Measurements from ENCODE around the gene TAF5.
"Not testable (repeated sequence)": the region's sequence is repeated elsewhere in the genome, so short reads cannot be mapped to it uniquely, and the experiment has no call there.

The TAF5 gene

DNA sequence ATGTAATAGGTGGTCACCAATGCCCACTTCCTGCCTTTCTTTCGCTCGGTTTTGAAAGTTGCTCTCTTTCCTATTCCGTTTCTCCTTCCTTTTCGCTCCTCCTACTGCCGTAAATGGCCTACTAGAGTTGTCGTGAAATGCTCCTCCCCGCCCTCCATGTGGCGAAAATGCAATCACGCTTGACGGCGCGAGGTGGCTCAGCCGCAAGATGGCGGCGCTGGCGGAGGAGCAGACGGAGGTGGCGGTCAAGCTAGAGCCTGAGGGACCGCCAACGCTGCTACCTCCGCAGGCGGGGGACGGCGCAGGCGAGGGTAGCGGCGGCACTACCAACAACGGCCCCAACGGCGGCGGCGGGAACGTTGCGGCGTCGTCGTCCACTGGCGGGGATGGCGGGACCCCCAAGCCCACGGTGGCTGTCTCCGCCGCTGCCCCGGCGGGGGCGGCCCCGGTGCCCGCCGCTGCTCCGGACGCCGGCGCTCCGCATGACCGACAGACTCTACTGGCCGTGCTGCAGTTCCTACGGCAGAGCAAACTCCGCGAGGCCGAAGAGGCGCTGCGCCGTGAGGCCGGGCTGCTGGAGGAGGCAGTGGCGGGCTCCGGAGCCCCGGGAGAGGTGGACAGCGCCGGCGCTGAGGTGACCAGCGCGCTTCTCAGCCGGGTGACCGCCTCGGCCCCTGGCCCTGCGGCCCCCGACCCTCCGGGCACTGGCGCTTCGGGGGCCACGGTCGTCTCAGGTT, at the start of gene TAF5:
Gene TAF5 (plus strand): TSS at position 195 of the 737 bp plus-strand sequence. CDS start 14 bp downstream, at position 209.
- H3K27me3 ChIP-seq (ENCODE audit: control insufficient read depth in 1 of 2, insufficient read depth in 2 of 2, low read length in 2 of 2): no peaks in the 10 kb centered on the region
- no peaks in the 10 kb centered on the region for H3K36me3 ChIP-seq (ENCODE audit: control insufficient read depth in 2 of 2, insufficient read depth in 2 of 2, low read length in 2 of 2)
- H3K4me3 ChIP-seq (ENCODE audit: low read length in 2 of 2): peak within 1 kb of the TSS; percentile 54 to 87
- H3K27ac ChIP-seq (ENCODE audit: low read length): peak within 1 kb of the TSS; percentile 55
- H3K9me3 ChIP-seq (ENCODE audit: control insufficient read depth in 2 of 2, low read length in 2 of 2): no peaks in the 10 kb centered on the region
- H3K4me1 ChIP-seq (ENCODE audit: control insufficient read depth, insufficient read depth, low read length): peaks cover 7% of the 10 kb centered on the region
- peak within 1 kb of the TSS; percentile 72 to 78 for H3K9ac ChIP-seq (ENCODE audit: low read length in 2 of 2)

DNA sequence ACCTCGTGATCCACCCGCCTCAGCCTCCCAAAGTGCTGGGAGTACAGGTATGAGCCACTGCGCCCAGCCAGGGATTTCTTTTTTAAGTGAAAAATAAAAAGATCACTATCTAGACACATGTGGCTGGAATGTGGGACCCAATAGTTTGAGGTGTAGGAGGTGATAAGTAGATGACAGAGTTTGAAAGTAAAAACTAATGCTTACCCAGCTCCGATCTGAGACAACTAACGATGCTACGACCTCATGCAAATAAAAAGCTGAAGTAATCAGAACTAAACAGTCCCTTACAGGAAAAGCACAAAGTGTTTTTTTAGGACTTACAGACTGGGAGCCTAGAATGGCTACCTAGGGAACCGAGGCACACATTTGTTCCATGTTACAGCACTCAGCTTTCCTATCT, 39.9 kb upstream of the TAF5 start:
- Histone ChIP-seq H3K36me3 (ENCODE audit: control insufficient read depth in 2 of 2, insufficient read depth in 2 of 2, low read length in 2 of 2) (peaks cover 5 to 17% of the 10 kb centered on the region in 2 donors), H3K4me3 (ENCODE audit: low read length in 2 of 2) (no peak overlapping the region), H3K27ac (ENCODE audit: low read length) (no peak overlapping the region), H3K9ac (ENCODE audit: low read length in 2 of 2) (no peak overlapping the region), H3K9me3 (ENCODE audit: control insufficient read depth in 2 of 2, low read length in 2 of 2) (no peaks in the 10 kb centered on the region), H3K4me1 (ENCODE audit: control insufficient read depth, insufficient read depth, low read length) (no peaks in the 10 kb centered on the region), H3K27me3 (ENCODE audit: control insufficient read depth in 1 of 2, insufficient read depth in 2 of 2, low read length in 2 of 2) (no peaks in the 10 kb centered on the region)

DNA sequence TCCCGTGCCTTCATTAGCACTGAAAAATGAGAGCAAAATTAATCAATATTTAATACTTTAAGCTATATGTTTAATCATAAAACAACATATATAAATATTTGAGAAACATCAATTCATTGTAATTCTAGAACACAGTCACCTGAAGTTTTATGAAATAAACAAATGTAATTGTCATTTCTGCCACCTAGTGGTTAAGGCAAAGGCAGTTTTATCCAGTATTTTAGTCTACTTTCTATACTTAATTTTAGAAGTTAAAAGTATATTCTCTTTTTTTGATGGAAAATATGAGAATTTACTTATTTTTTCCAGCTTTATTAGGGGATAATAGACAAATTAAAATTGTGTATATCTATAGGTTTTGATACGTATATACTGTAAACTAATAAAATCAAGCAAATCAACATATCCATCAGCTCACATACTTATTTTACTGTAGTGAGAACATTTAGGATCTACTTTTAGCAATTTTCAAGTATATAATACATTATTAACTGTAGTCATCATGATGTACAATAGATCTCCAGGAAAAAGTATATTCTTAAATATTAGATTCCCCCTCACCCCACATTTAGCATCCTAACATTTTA, 33.7 kb upstream of the TAF5 start:
- H3K9ac ChIP-seq (ENCODE audit: low read length in 2 of 2): no peak overlapping the region
- no peaks in the 10 kb centered on the region for H3K9me3 ChIP-seq (ENCODE audit: control insufficient read depth in 2 of 2, low read length in 2 of 2)
- H3K36me3 ChIP-seq (ENCODE audit: control insufficient read depth in 2 of 2, insufficient read depth in 2 of 2, low read length in 2 of 2): peaks cover 3 to 8% of the 10 kb centered on the region in 2 donors
- H3K27me3 ChIP-seq (ENCODE audit: control insufficient read depth in 1 of 2, insufficient read depth in 2 of 2, low read length in 2 of 2): no peaks in the 10 kb centered on the region
- no peak overlapping the region for H3K4me3 ChIP-seq (ENCODE audit: low read length in 2 of 2)
- no peak overlapping the region for H3K27ac ChIP-seq (ENCODE audit: low read length)
- H3K4me1 ChIP-seq (ENCODE audit: control insufficient read depth, insufficient read depth, low read length): no peaks in the 10 kb centered on the region

DNA sequence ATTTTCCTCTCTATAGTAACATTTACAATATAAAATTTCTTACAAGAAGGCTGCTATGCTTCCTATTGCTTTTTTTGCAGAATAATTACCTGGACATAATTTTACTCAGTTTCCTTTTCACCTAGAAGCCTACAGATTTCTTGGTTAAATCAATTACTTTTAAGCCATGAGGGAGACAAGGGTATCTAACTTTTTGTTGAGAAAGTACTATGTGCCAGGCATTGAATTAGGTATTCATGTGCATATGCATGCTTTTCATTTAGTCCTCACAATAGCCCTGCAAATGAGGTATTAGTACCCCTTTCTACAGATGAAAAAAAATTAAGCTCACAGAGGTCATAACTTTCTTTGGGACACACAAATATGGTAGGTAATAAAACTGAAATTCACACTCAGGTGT, 33.2 kb upstream of the TAF5 start:
- no peaks in the 10 kb centered on the region for H3K9me3 ChIP-seq (ENCODE audit: control insufficient read depth in 2 of 2, low read length in 2 of 2)
- no peak overlapping the region for H3K9ac ChIP-seq (ENCODE audit: low read length in 2 of 2)
- H3K27me3 ChIP-seq (ENCODE audit: control insufficient read depth in 1 of 2, insufficient read depth in 2 of 2, low read length in 2 of 2): no peaks in the 10 kb centered on the region
- no peaks in the 10 kb centered on the region for H3K4me1 ChIP-seq (ENCODE audit: control insufficient read depth, insufficient read depth, low read length)
- H3K27ac ChIP-seq (ENCODE audit: low read length): no peak overlapping the region
- H3K36me3 ChIP-seq (ENCODE audit: control insufficient read depth in 2 of 2, insufficient read depth in 2 of 2, low read length in 2 of 2): peaks cover 3 to 11% of the 10 kb centered on the region in 2 donors
- no peak overlapping the region for H3K4me3 ChIP-seq (ENCODE audit: low read length in 2 of 2)

DNA sequence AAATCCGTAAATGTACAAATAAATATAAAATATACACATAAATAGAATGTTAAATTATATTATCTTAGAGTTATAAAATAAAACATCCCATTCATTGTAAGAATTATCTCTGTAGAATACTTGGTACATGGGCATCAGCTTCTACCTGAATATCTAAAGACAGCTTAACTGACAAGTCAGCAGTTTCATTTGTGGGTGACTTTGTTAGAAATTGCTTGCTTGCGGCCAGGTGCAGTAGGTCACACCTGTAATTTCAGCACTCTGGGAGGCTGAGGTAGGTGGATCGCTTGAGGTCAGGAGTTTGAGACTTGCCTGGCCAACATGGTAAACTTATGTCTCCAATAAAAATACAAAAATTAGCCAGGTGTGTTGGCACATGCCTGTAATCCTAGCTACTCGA, 31.4 kb upstream of the TAF5 start:
- H3K36me3 ChIP-seq (ENCODE audit: control insufficient read depth in 2 of 2, insufficient read depth in 2 of 2, low read length in 2 of 2): peaks cover 3 to 9% of the 10 kb centered on the region in 2 donors

GRCh38 chr10:103350175-103350516, 17.6 kb upstream of the TAF5 start:
- Histone ChIP-seq H3K27me3 (ENCODE audit: control insufficient read depth in 1 of 2, insufficient read depth in 2 of 2, low read length in 2 of 2) (no peaks in the 10 kb centered on the region), H3K9ac (ENCODE audit: low read length in 2 of 2) (peak overlapping the region; percentile 84 to 87), H3K36me3 (ENCODE audit: control insufficient read depth in 2 of 2, insufficient read depth in 2 of 2, low read length in 2 of 2) (peaks cover 1 to 8% of the 10 kb centered on the region in 2 donors), H3K4me1 (ENCODE audit: control insufficient read depth, insufficient read depth, low read length) (peaks cover 9% of the 10 kb centered on the region), H3K27ac (ENCODE audit: low read length) (peak overlapping the region; percentile 69), H3K4me3 (ENCODE audit: low read length in 2 of 2) (peak overlapping the region; percentile 76 to 83), H3K9me3 (ENCODE audit: control insufficient read depth in 2 of 2, low read length in 2 of 2) (no peaks in the 10 kb centered on the region)

More for the DNA sequence above, 31.4 kb upstream of the TAF5 start:
- Histone ChIP-seq H3K9ac (ENCODE audit: low read length in 2 of 2) (no peak overlapping the region), H3K9me3 (ENCODE audit: control insufficient read depth in 2 of 2, low read length in 2 of 2) (no peaks in the 10 kb centered on the region), H3K4me3 (ENCODE audit: low read length in 2 of 2) (no peak overlapping the region), H3K27ac (ENCODE audit: low read length) (no peak overlapping the region), H3K27me3 (ENCODE audit: control insufficient read depth in 1 of 2, insufficient read depth in 2 of 2, low read length in 2 of 2) (no peaks in the 10 kb centered on the region), H3K4me1 (ENCODE audit: control insufficient read depth, insufficient read depth, low read length) (no peaks in the 10 kb centered on the region)

GRCh38 chr10:103350517-103351260, 17.1 kb upstream of the TAF5 start, which contains the start of gene PCGF6:
Gene PCGF6 (minus strand): TSS chr10:103351140. CDS start chr10:103351066, 74 bp downstream.
- Histone ChIP-seq H3K27ac (ENCODE audit: low read length) (peak within 1 kb of the TSS; percentile 69), H3K27me3 (ENCODE audit: control insufficient read depth in 1 of 2, insufficient read depth in 2 of 2, low read length in 2 of 2) (no peaks in the 10 kb centered on the region), H3K9me3 (ENCODE audit: control insufficient read depth in 2 of 2, low read length in 2 of 2) (no peaks in the 10 kb centered on the region), H3K4me3 (ENCODE audit: low read length in 2 of 2) (peak within 1 kb of the TSS; percentile 76 to 83), H3K36me3 (ENCODE audit: control insufficient read depth in 2 of 2, insufficient read depth in 2 of 2, low read length in 2 of 2) (peaks cover 0 to 5% of the 10 kb centered on the region in 2 donors), H3K9ac (ENCODE audit: low read length in 2 of 2) (peak within 1 kb of the TSS; percentile 84 to 87), H3K4me1 (ENCODE audit: control insufficient read depth, insufficient read depth, low read length) (peaks cover 9% of the 10 kb centered on the region)

GRCh38 chr10:103353281-103353680, 14.5 kb upstream of the TAF5 start:
- H3K27me3 ChIP-seq (ENCODE audit: control insufficient read depth in 1 of 2, insufficient read depth in 2 of 2, low read length in 2 of 2): no peaks in the 10 kb centered on the region
- no peak overlapping the region for H3K4me3 ChIP-seq (ENCODE audit: low read length in 2 of 2)
- no peaks in the 10 kb centered on the region for H3K9me3 ChIP-seq (ENCODE audit: control insufficient read depth in 2 of 2, low read length in 2 of 2)
- no peak overlapping the region for H3K27ac ChIP-seq (ENCODE audit: low read length)
- H3K36me3 ChIP-seq (ENCODE audit: control insufficient read depth in 2 of 2, insufficient read depth in 2 of 2, low read length in 2 of 2): no peaks in the 10 kb centered on the region
- H3K4me1 ChIP-seq (ENCODE audit: control insufficient read depth, insufficient read depth, low read length): peaks cover 9% of the 10 kb centered on the region
- no peak overlapping the region for H3K9ac ChIP-seq (ENCODE audit: low read length in 2 of 2)

DNA sequence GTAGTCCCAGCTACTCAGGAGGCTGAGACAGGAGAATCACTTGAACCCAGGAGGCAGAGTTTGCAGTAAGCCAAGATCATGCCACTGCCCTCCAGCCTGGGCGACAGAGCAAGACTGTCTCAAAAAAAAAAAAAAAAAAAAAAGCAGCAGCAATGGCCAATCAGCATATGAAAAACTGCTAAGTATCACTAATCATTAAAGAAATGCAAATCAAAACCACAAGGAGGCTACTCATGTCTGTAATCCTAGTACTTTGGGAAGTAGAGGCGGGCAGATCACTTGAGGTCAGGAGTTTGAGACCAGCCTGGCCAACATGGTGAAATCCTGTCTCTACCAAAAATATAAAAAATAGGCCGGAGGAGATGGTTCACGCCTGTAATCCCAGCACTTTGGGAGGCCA, 13.2 kb upstream of the TAF5 start:
- H3K9ac ChIP-seq (ENCODE audit: low read length in 2 of 2); H3K4me3 ChIP-seq (ENCODE audit: low read length in 2 of 2); H3K27me3 ChIP-seq (ENCODE audit: control insufficient read depth in 1 of 2, insufficient read depth in 2 of 2, low read length in 2 of 2); H3K36me3 ChIP-seq (ENCODE audit: control insufficient read depth in 2 of 2, insufficient read depth in 2 of 2, low read length in 2 of 2); H3K27ac ChIP-seq (ENCODE audit: low read length); H3K9me3 ChIP-seq (ENCODE audit: control insufficient read depth in 2 of 2, low read length in 2 of 2); H3K4me1 ChIP-seq (ENCODE audit: control insufficient read depth, insufficient read depth, low read length): not testable (repeated sequence)

- Histone ChIP-seq H3K9me3 (ENCODE audit: control insufficient read depth in 2 of 2, low read length in 2 of 2) (no peaks in the 10 kb centered on the region), H3K36me3 (ENCODE audit: control insufficient read depth in 2 of 2, insufficient read depth in 2 of 2, low read length in 2 of 2) (no peaks in the 10 kb centered on the region), H3K4me3 (ENCODE audit: low read length in 2 of 2) (no peak overlapping the region), H3K4me1 (ENCODE audit: control insufficient read depth, insufficient read depth, low read length) (no peaks in the 10 kb centered on the region), H3K27me3 (ENCODE audit: control insufficient read depth in 1 of 2, insufficient read depth in 2 of 2, low read length in 2 of 2) (no peaks in the 10 kb centered on the region), H3K9ac (ENCODE audit: low read length in 2 of 2) (no peak overlapping the region), H3K27ac (ENCODE audit: low read length) (no peak overlapping the region)
Measured at GRCh38 chr10:103355906-103356599, 11.7 kb upstream of the TAF5 start.

All from stomach smooth muscle (tissue), 2 donors.